Fibroblast of mammary gland (primary cell): Measurements from ENCODE around the gene TUBA4B.
A peak's percentile ranks its signal among the peaks of the same experiment; 100 is the strongest.

Experiments
- DNase-seq: peaks from one replicate; pipeline ENCODE4 v3.0.0-alpha.2; 2010; ENCODE audit warnings: low read depth
- H3K4me3 ChIP-seq: 2 replicates; pipeline ENCODE4 v1.5.1; 2011; ENCODE audit warnings: low read depth, mild to moderate bottlenecking, low read length, moderate library complexity; ENCODE audit not compliant: control insufficient read depth
- CTCF ChIP-seq: conservative IDR thresholded peaks from 2 replicates; pipeline ENCODE4 v1.5.1; 2011; ENCODE audit warnings: low read depth, low read length, inconsistent platforms; ENCODE audit not compliant: control insufficient read depth, insufficient read depth

TUBA4B gene

DNA sequence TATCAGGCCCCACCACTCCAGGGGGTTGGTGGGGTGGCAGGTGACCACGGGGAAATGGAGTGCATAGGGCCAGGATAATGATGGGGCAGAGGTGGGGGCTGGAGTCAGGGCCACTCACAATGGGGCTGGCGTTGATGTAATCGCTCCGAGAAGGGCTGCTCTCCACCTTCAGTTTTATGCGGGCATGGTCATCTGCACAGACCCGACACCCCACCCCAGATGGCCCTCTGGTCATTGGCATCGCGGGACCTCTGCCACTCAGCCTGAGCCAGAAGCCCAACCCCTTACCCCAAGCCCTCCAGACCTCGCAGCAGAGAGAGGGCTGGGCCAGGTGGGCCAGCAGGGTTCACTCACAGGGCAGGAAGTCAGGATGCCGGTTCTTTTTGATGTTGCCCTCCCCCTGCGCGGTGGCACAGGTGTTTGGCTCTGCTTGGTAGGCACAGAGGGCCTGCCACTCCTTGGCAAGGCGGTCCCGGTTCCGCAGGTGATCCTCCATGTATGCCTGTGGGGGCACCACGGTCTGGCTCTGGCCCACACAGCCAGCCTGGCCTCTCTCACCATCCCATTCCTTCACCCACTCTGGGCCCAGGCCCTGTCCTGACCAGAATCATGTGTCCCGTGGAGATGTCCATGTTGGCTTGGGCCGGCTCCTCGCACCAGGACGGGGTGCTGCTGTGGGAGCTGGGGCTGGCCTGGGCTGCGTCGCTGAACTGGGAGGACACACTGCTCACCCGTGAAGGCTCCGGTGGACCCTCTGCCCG is 43.8 kb downstream of the TUBA4B start:
- H3K4me3 ChIP-seq: no peak overlapping the region
- TF ChIP-seq CTCF: no peak
- no peak for DNase-seq

DNA sequence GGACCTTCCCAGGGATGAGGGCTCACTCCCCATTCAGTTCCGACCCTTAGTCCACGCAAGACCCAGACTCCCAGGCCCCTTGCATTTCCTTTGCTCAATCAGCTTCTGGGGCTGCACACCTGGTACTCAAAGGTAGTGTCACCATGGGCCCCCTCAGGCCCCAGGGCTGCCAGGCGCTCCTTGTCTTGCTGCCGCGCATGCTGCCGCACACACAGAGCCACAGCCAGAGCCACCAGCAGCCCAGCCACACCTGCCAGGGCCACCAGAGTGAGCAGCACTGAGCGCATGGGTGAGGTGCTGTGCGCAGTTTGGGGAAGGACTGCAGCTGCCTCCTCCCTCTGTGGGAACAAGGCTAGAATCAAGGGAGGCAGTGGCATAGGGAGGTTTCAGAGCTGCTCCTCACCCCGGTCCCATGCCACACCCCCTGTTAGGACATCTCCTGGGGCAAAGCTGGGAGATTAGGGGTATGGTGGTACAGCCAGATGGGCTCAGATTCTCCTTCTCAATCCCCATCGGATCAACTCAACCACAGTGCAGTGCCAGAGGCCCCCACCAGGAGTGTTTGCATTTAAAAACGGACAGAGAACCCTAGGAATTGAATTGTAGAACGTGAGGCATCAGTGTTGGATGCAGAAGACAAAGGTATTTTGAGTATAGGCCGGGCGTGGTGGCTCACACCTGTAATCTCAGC is 44.9 kb downstream of the TUBA4B start:
- H3K4me3 ChIP-seq: no peak overlapping the region
- peak; percentile 32 for TF ChIP-seq CTCF

DNA sequence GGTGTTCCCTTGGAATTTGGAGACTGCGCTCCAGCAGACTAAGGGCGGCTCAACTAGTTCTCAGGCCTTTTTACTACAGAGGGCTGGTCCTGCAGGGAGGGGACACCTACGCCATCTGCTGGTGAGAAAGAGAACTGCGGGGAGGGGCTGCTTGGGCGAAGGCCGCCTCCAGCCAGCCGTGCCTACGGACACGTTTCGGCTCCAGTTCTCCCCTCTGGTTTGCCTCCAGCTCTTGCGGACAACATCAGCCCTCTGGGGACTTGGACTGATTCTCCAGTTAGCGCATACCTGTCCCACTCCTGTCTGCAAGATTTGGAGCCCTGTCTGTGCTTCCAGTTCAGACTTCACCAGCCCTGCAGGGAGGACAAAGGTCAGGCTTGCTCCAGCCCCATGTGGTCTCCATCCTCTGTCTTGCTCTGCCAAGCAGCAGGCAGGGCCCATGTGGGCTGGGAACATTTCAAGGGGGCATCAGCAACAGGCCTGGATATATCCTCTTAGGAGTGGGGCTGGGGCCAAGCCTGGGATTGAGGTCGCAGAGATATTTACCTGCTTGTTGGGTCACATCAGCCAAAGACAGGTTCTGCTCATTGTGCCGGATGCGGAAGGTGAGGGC is 45.8 kb downstream of the TUBA4B start:
- H3K4me3 ChIP-seq: no peak overlapping the region
- DNase-seq: peak; percentile 67
- peak; percentile 95 for TF ChIP-seq CTCF

More for the DNA sequence above, 44.9 kb downstream of the TUBA4B start:
- no peak for DNase-seq

- TF ChIP-seq CTCF: no peak
- H3K4me3 ChIP-seq: no peak overlapping the region
- DNase-seq: no peak
These were observed 46.3 kb downstream of the TUBA4B start for GRCh38 chr2:219299372-219299760.

DNA sequence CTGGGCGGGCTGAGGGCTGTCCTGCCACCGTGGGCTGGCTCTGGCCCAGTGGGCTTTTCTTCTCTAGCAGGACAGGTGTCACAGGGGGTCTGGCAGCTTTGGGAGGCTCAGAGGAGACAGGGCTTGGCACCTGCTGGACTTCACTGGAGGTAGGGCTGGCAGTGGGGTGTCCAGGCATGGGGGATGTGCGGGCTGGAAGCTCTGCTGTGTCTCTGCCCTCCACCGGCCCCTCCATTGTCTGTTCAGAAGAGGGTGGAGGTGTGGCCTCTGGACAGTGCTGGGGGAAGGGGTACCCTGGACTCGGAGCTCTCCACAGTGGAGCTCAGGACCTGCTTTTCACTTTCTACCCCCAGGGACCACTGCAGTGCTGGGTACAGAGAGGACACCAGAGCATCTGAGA is 47.0 kb downstream of the TUBA4B start:
- DNase-seq: no peak
- TF ChIP-seq CTCF: no peak
- no peak overlapping the region for H3K4me3 ChIP-seq

DNA sequence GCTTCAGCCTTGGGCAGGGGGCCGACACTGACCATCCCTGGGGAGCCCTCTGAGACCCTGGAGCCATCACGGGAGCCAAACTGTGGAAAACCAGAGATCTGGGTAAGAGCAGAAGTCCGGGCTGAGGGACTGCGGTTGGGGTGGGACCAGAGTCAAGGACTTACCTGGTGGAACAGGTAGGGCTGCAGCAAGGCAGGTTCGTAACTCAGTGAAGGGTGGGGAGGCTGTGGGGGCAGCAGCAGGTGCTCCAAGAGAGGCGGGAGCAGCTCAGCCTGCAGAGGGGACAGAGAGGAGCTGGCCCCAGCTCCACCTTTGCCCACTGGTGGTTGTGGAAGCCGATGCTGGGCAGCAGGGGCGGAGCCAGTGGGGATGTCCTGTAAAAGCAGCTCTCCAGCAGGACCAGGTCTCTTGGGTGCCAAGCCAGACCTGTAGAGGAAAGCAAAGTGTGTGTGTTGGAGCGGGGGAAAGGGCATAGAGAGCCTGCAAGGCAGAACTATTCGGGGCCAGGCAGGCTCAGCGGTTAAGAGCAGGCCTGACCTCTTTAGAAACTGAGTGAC is 49.4 kb downstream of the TUBA4B start:
- H3K4me3 ChIP-seq: no peak overlapping the region
- DNase-seq: no peak
- TF ChIP-seq CTCF: no peak
